Calu3 (cell line): ENCODE measurements around the gene BRAP. TPM values are rescaled to one million over a fixed set of nuclear protein-coding genes. Genes with fewer than 3 reads are reported as not detected.

Source experiments
- BruUV-seq: library from RNA; stranded (reverse); fragments of 400-500 nt; replicated peaks from 2 replicates; lab custom pipeline; 2021; lab: Mats Ljungman, UMichigan
- CTCF ChIA-PET: fragments of 300-600 bp; sonication (Branson Sonifier 250); formaldehyde crosslinking; loops from one replicate; lab custom pipeline; 2022; ENCODE audit warnings: antibody characterized with exemption; lab: Charles Lee
- DNase-seq: peaks from one replicate; pipeline ENCODE4 v3.0.0; 2022
- H3K27ac Mint-ChIP-seq: one replicate; pipeline ENCODE4 v1.8.0; 2022; ENCODE audit warnings: mixed read lengths; ENCODE audit not compliant: unreplicated experiment
- H3K27me3 Mint-ChIP-seq: one replicate; pipeline ENCODE4 v1.8.0; 2022; ENCODE audit warnings: mixed read lengths; ENCODE audit not compliant: unreplicated experiment
- H3K36me3 Mint-ChIP-seq: one replicate; pipeline ENCODE4 v1.8.0; 2022; ENCODE audit warnings: mild to moderate bottlenecking, moderate library complexity, mixed read lengths; ENCODE audit not compliant: insufficient read depth, unreplicated experiment
- H3K4me1 Mint-ChIP-seq: one replicate; pipeline ENCODE4 v1.8.0; 2022; ENCODE audit warnings: mild to moderate bottlenecking, low read depth, mixed read lengths; ENCODE audit not compliant: unreplicated experiment
- H3K4me3 Mint-ChIP-seq: one replicate; pipeline ENCODE4 v1.8.0; 2022; ENCODE audit warnings: mild to moderate bottlenecking, low read depth, moderate library complexity, mixed read lengths; ENCODE audit not compliant: unreplicated experiment
- H3K9me3 Mint-ChIP-seq: one replicate; pipeline ENCODE4 v1.8.0; 2022; ENCODE audit warnings: low read depth, mixed read lengths; ENCODE audit not compliant: unreplicated experiment
- CTCF ChIP-seq: fragments of 200-600 bp; IDR thresholded peaks from one replicate; pipeline ENCODE4 v1.8.0; 2022; ENCODE audit warnings: antibody characterized with exemption; ENCODE audit not compliant: unreplicated experiment
- intact Hi-C: fragments of 100-400 bp; cut with micrococcal nuclease; formaldehyde crosslinking; loops from one replicate; pipeline ENCODE4 v1.10.0; 2022; ENCODE audit not compliant: unreplicated experiment
- total RNA-seq: library from RNA; stranded (reverse); gene quantifications from 2 replicates; pipeline ENCODE4 v1.2.3, GENCODE V29; 2022

BRAP gene
- total RNA-seq, 1 experiment from 2014 or later: 17.8 TPM

GRCh38 chr12:111600205-111600642 lies 85.5 kb downstream of the BRAP start:
- intact Hi-C loops: no loop called here
- peaks cover 9% of the 10 kb centered on the region for H3K4me1 Mint-ChIP-seq
- CTCF ChIA-PET: no interaction called here
- TF ChIP-seq CTCF: no peak
- peaks cover 42% of the 10 kb centered on the region for H3K36me3 Mint-ChIP-seq
- H3K4me3 Mint-ChIP-seq: peak overlapping the region; percentile 94
- no peak for DNase-seq
- H3K9me3 Mint-ChIP-seq: no peaks in the 10 kb centered on the region
- BruUV-seq: no TSS peak
- H3K27me3 Mint-ChIP-seq: no peaks in the 10 kb centered on the region
- H3K27ac Mint-ChIP-seq: peak overlapping the region; percentile 99

GRCh38 chr12:111599453-111600204 lies 86.1 kb downstream of the BRAP start:
- peak; percentile 95 for DNase-seq
- H3K9me3 Mint-ChIP-seq: no peaks in the 10 kb centered on the region
- H3K27me3 Mint-ChIP-seq: no peaks in the 10 kb centered on the region
- H3K27ac Mint-ChIP-seq: peak overlapping the region; percentile 99
- no peak for TF ChIP-seq CTCF
- BruUV-seq: TSS peak; percentile 87
- CTCF ChIA-PET: interaction anchor here (0.6 kb wide), 2 partner anchors 43 to 74 kb away, joined by 3 read pairs; no protein-coding TSS in a partner anchor
- H3K36me3 Mint-ChIP-seq: peaks cover 44% of the 10 kb centered on the region
- peaks cover 14% of the 10 kb centered on the region for H3K4me1 Mint-ChIP-seq
- intact Hi-C loops: loop anchor here (5.0 kb wide), 1 partner anchor 42 kb away; no protein-coding TSS in a partner anchor
- H3K4me3 Mint-ChIP-seq: peak overlapping the region; percentile 94

- CTCF ChIA-PET: interaction anchor here (0.6 kb wide), 2 partner anchors 42 to 75 kb away, joined by 3 read pairs; no protein-coding TSS in a partner anchor
- BruUV-seq: no TSS peak
- peak within 1 kb of the TSS; percentile 99 for H3K27ac Mint-ChIP-seq
- peaks cover 22% of the 10 kb centered on the region for H3K4me1 Mint-ChIP-seq
- intact Hi-C loops: loop anchor here (5.0 kb wide), 1 partner anchor 42 kb away; no protein-coding TSS in a partner anchor
- no peaks in the 10 kb centered on the region for H3K27me3 Mint-ChIP-seq
- DNase-seq: no peak
- TF ChIP-seq CTCF: no peak
- peak within 1 kb of the TSS; percentile 94 for H3K4me3 Mint-ChIP-seq
- H3K9me3 Mint-ChIP-seq: no peaks in the 10 kb centered on the region
- H3K36me3 Mint-ChIP-seq: peaks cover 44% of the 10 kb centered on the region
Measured at GRCh38 chr12:111598637-111599452, 86.9 kb downstream of the BRAP start, which contains the start of gene ATXN2. TSS of gene ATXN2 (minus strand) at chr12:111599315. CDS start at chr12:111599034, 281 bp downstream.
